ENCODE results near the gene MPHOSPH6. TPM values are rescaled to one million over a fixed set of nuclear protein-coding genes. Genes with fewer than 3 reads are reported as not detected.

MPHOSPH6 gene
- total and polyA plus RNA-seq, 2 of the 4 experiments (the other 2 are of a cell fraction), result 5.4 to 15.5 TPM

- H3K79me1 ChIP-seq (ENCODE audit: low read depth in 1 of 2, low read length in 2 of 2), result peaks cover 31 to 46% of the 10 kb centered on the region in 2 experiments
- H3K56ac ChIP-seq (ENCODE audit: extremely low read depth, insufficient read depth, low read length), result no peak overlapping the region
- ChIA-PET POLR2A (ENCODE audit: unreplicated experiment) (interaction anchor here (1.2 kb wide), 1 partner anchor 25 kb away, joined by 3 read pairs; no protein-coding TSS in a partner anchor), CTCF (interaction anchor here (1.1 kb wide), 1 partner anchor 8 kb away, joined by 3 read pairs; no protein-coding TSS in a partner anchor)
- H3K4ac ChIP-seq (ENCODE audit: low read depth, low read length), result no peak overlapping the region
- no peak overlapping the region for H3K4me3 ChIP-seq (ENCODE audit: insufficient read depth, low read depth, low read length)
- no peak overlapping the region for H2BK120ac ChIP-seq (ENCODE audit: low read depth, low read length)
- H2BK5ac ChIP-seq (ENCODE audit: low read depth, low read length, poor library complexity, severe bottlenecking), result no peak overlapping the region
- H4K91ac ChIP-seq (ENCODE audit: insufficient read depth, low read depth, low read length), result no peak overlapping the region
- no peak overlapping the region; the same call in 1 of the 2 replicates for H3K27ac ChIP-seq (ENCODE audit: insufficient read depth, low read length)
- WGBS, 2 experiments (ENCODE audit: extremely low coverage in 2 of 2, insufficient read length in 1 of 2), result no CpG with 5 or more reads among the region's 5 CpGs
- H4K5ac ChIP-seq (ENCODE audit: low read depth, low read length), result no peak overlapping the region
- ATAC-seq (ENCODE audit: low read depth), result no peak
- peaks cover 13% of the 10 kb centered on the region; the same call in 1 of the 2 replicates for H3K9me1 ChIP-seq (ENCODE audit: insufficient read depth, low read length)
- dilution Hi-C loops (cut with HindIII; ENCODE audit: low sequenced_read_pairs, unreplicated experiment) (no loop called here), in situ Hi-C loops (cut with MboI; ENCODE audit: low sequenced_read_pairs) (no loop called here), intact Hi-C loops (cut with micrococcal nuclease) (loop anchor here (2.0 kb wide), 1 partner anchor 15 kb away; no protein-coding TSS in a partner anchor)
- 0 out of 4 replicates have a peak overlapping the region, but pooled peaks of 1 of the 2 experiments have one; percentile 5 for H4K8ac ChIP-seq (ENCODE audit: low read depth in 2 of 2, low read length in 2 of 2)
- no peaks in the 10 kb centered on the region for H4K20me1 ChIP-seq (ENCODE audit: insufficient read depth, low read length)
- no peak overlapping the region for H3K18ac ChIP-seq (ENCODE audit: low read depth, low read length)
- no peak overlapping the region for H3K23ac ChIP-seq (ENCODE audit: low read depth, low read length)
- no peak overlapping the region; the same call in 1 of the 2 replicates for H3K4me2 ChIP-seq (ENCODE audit: low read depth, low read length)
- H2AK9ac ChIP-seq (replicated peaks; ENCODE audit: low read depth, low read length, poor library complexity), result no peak overlapping the region
- no peak for DNase-seq
- TF ChIP-seq RCOR1 (IDR thresholded peaks at IDR 0.05; ENCODE audit: insufficient replicate concordance, low read length) (no peak), MAFK (IDR thresholded peaks at IDR 0.05; ENCODE audit: low read depth, low read length) (no peak), RFX5 (IDR thresholded peaks at IDR 0.05; ENCODE audit: low read depth, low read length) (no peak), ELK1 (IDR thresholded peaks at IDR 0.05; ENCODE audit: borderline replicate concordance, low read depth, low read length) (no peak), MXI1 (IDR thresholded peaks at IDR 0.05; ENCODE audit: borderline replicate concordance, low read depth, low read length) (no peak), FOS (IDR thresholded peaks at IDR 0.05; ENCODE audit: low read depth, low read length) (no peak), SMC3 (IDR thresholded peaks at IDR 0.05; ENCODE audit: low read depth, low read length) (no peak), NFE2L2 (IDR thresholded peaks at IDR 0.05; ENCODE audit: low read depth, low read length) (no peak), CHD1 (IDR thresholded peaks at IDR 0.05; ENCODE audit: low read depth, low read length) (no peak), CTCF (conservative IDR thresholded peaks at IDR 0.05; ENCODE audit: low read depth, low read length) (no peak), POLR2A (IDR thresholded peaks at IDR 0.05; ENCODE audit: low read depth, low read length) (no peak), USF2 (IDR thresholded peaks at IDR 0.05; ENCODE audit: low read depth, low read length) (no peak), MAZ (IDR thresholded peaks at IDR 0.05; ENCODE audit: borderline replicate concordance, low read depth, low read length) (no peak), RAD21 (IDR thresholded peaks at IDR 0.05; ENCODE audit: low read length) (no peak), CEBPB (IDR thresholded peaks at IDR 0.05; ENCODE audit: low read depth, low read length) (no peak), BHLHE40 (IDR thresholded peaks at IDR 0.05; ENCODE audit: low read depth, low read length) (no peak)
- no peak overlapping the region for H2BK20ac ChIP-seq (ENCODE audit: low read depth, low read length)
- no peak overlapping the region for H3K14ac ChIP-seq (replicated peaks; ENCODE audit: low read depth, low read length)
- BruUV-seq (replicated peaks), result no TSS peak
- no peak overlapping the region for H2AK5ac ChIP-seq (ENCODE audit: low read depth, low read length)
- peaks cover 28% of the 10 kb centered on the region for H3K36me3 ChIP-seq (ENCODE audit: control insufficient read depth, insufficient read depth, low read length)
- no peak overlapping the region for H2AFZ ChIP-seq (replicated peaks; ENCODE audit: low read length, poor library complexity)
- H3K4me1 ChIP-seq (ENCODE audit: control insufficient read depth, insufficient read depth, low read length), result peaks cover 2% of the 10 kb centered on the region; the same call in 1 of the 2 replicates
- H3K9me3 ChIP-seq (ENCODE audit: control insufficient read depth, insufficient read depth, low read length), result no peaks in the 10 kb centered on the region; the same call in 1 of the 2 replicates
- no peak overlapping the region for H3K9ac ChIP-seq (ENCODE audit: low read depth, low read length)
- H2BK15ac ChIP-seq (ENCODE audit: low read depth, low read length), result no peak overlapping the region
- H3K27me3 ChIP-seq (ENCODE audit: control insufficient read depth, insufficient read depth, low read length), result peaks cover 4% of the 10 kb centered on the region
These were observed 2.4 kb downstream of the MPHOSPH6 start for GRCh38 chr16:82167670-82168069.

Measured in IMR-90 (cell line).